ENCODE results near the gene C3orf22. TPM values are rescaled to one million over a fixed set of nuclear protein-coding genes. Genes with fewer than 3 reads are reported as not detected.

C3orf22 gene
- total and polyA plus RNA-seq, 9 of the 15 experiments (the other 6 are each of a cell fraction or from before 2014, with no cell fraction given), result not detected

GRCh38 chr3:126502656-126503055 lies 56.1 kb downstream of the C3orf22 start:
- no peaks in the 10 kb centered on the region for H3K36me3 ChIP-seq (ENCODE audit: control insufficient read depth, insufficient read depth, low read length)
- no peaks in the 10 kb centered on the region for H3K9me3 ChIP-seq (replicated peaks; ENCODE audit: control insufficient read depth, insufficient read depth, low read depth, low read length)
- no peaks in the 10 kb centered on the region for H3K4me1 ChIP-seq (replicated peaks in 1 of 2; ENCODE audit: control insufficient read depth in 2 of 2, insufficient read depth in 2 of 2, low read length in 2 of 2)
- no peaks in the 10 kb centered on the region for H4K20me1 ChIP-seq (replicated peaks; ENCODE audit: control insufficient read depth, insufficient read depth, low read length)
- ChIA-PET POLR2A (no interaction called here), CTCF (ENCODE audit: low intra/inter-chr PET ratio) (no interaction called here)
- no peak for TF ChIP-seq ETV6 (IDR thresholded peaks at IDR 0.05; ENCODE audit: borderline replicate concordance in 1 of 2, low read depth in 2 of 2, low read length in 1 of 2)
- no peak for TF ChIP-seq ETV6 (CRISPR knock-in tag; IDR thresholded peaks at IDR 0.05; ENCODE audit: borderline replicate concordance)
- no peak overlapping the region for H3K4me2 ChIP-seq (ENCODE audit: insufficient read depth, low read length)
- DNase-seq (ENCODE audit: extremely low read depth in 1 of 4, low spot score in 3 of 4) (no peak), ATAC-seq (no peak), FAIRE-seq (no peak)
- no peak overlapping the region for H3K9ac ChIP-seq (ENCODE audit: insufficient read depth in 1 of 2, low read depth in 2 of 2, low read length in 2 of 2)
- H3K9me1 ChIP-seq (ENCODE audit: control insufficient read depth, insufficient read depth, low read length), result no peaks in the 10 kb centered on the region
- H3K4me3 ChIP-seq, result no peak overlapping the region
- intact Hi-C loops (cut with micrococcal nuclease), result no loop called here
- WGBS (ENCODE audit: insufficient coverage, low coverage, missing lambda C conversion rate), result 0% methylated on average over 1 of the region's 1 CpG
- H3K27me3 ChIP-seq (ENCODE audit: control insufficient read depth in 2 of 2, insufficient read depth in 2 of 2, low read length in 2 of 2), result peaks cover 3 to 21% of the 10 kb centered on the region in 2 experiments; a peak in 3 of 5 replicates
- H3K27ac ChIP-seq (ENCODE audit: extremely low read depth, low read depth, low read length), result no peak overlapping the region
- in situ Hi-C loops (cut with MboI), result no loop called here
- H3K79me2 ChIP-seq (ENCODE audit: control insufficient read depth, insufficient read depth, low read length), result no peaks in the 10 kb centered on the region
- no peak overlapping the region for H2AFZ ChIP-seq (ENCODE audit: low read depth, low read length)
- no TSS peak for BruUV-seq (replicated peaks)

- no peaks in the 10 kb centered on the region for H3K4me1 ChIP-seq (replicated peaks in 1 of 2; ENCODE audit: control insufficient read depth in 2 of 2, insufficient read depth in 2 of 2, low read length in 2 of 2)
- H3K79me2 ChIP-seq (ENCODE audit: control insufficient read depth, insufficient read depth, low read length), result no peaks in the 10 kb centered on the region
- FAIRE-seq, result no peak
- no peaks in the 10 kb centered on the region for H3K36me3 ChIP-seq (ENCODE audit: control insufficient read depth, insufficient read depth, low read length)
- BruUV-seq (replicated peaks), result no TSS peak
- H3K4me3 ChIP-seq, result no peak overlapping the region
- H3K4me2 ChIP-seq (ENCODE audit: insufficient read depth, low read length), result no peak overlapping the region
- DNase-seq (ENCODE audit: extremely low read depth in 1 of 4, low spot score in 3 of 4), result no peak
- peaks cover 3 to 25% of the 10 kb centered on the region in 2 experiments; a peak in 3 of 5 replicates for H3K27me3 ChIP-seq (ENCODE audit: control insufficient read depth in 2 of 2, insufficient read depth in 2 of 2, low read length in 2 of 2)
- H3K9ac ChIP-seq (ENCODE audit: insufficient read depth in 1 of 2, low read depth in 2 of 2, low read length in 2 of 2), result no peak overlapping the region
- ChIA-PET CTCF (ENCODE audit: low intra/inter-chr PET ratio) (no interaction called here), POLR2A (no interaction called here)
- WGBS (ENCODE audit: insufficient coverage, low coverage, missing lambda C conversion rate), result 12% methylated on average over 7 of the region's 7 CpGs
- intact Hi-C loops (cut with micrococcal nuclease), result no loop called here
- in situ Hi-C loops (cut with MboI), result no loop called here
- no peak for ATAC-seq
- no peaks in the 10 kb centered on the region for H3K9me1 ChIP-seq (ENCODE audit: control insufficient read depth, insufficient read depth, low read length)
- H3K9me3 ChIP-seq (replicated peaks; ENCODE audit: control insufficient read depth, insufficient read depth, low read depth, low read length), result no peaks in the 10 kb centered on the region
- no peaks in the 10 kb centered on the region for H4K20me1 ChIP-seq (replicated peaks; ENCODE audit: control insufficient read depth, insufficient read depth, low read length)
- H3K27ac ChIP-seq (ENCODE audit: extremely low read depth, low read depth, low read length), result no peak overlapping the region
- no peak overlapping the region for H2AFZ ChIP-seq (ENCODE audit: low read depth, low read length)
- TF ChIP-seq PCBP1 (IDR thresholded peaks at IDR 0.05; ENCODE audit: low read depth, low read length, poor library complexity, severe bottlenecking), result no peak
- TF ChIP-seq POLR2AphosphoS5 (IDR thresholded peaks at IDR 0.05; ENCODE audit: control insufficient read depth, insufficient read depth, low read depth, low read length), result no peak
- no peak for TF ChIP-seq HDAC1 (IDR thresholded peaks at IDR 0.05)
- no peak for TF ChIP-seq ZNF282 (CRISPR knock-in tag; IDR thresholded peaks at IDR 0.05)
- no peak for TF ChIP-seq POLR2A (conservative IDR thresholded peaks at IDR 0.05)
- TF ChIP-seq ZNF583 (CRISPR knock-in tag; IDR thresholded peaks at IDR 0.05), result no peak
- no peak for TF ChIP-seq TEAD1 (CRISPR knock-in tag; IDR thresholded peaks at IDR 0.05)
- no peak for TF ChIP-seq ZNF23 (CRISPR knock-in tag; IDR thresholded peaks at IDR 0.05)
- no peak for TF ChIP-seq EZH2 (IDR thresholded peaks at IDR 0.05; ENCODE audit: borderline replicate concordance, low read depth, low read length)
- no peak for TF ChIP-seq ARID4B (CRISPR knock-in tag; IDR thresholded peaks at IDR 0.05)
- no peak for TF ChIP-seq PHB2 (IDR thresholded peaks at IDR 0.05; ENCODE audit: low read depth)
- no peak for TF ChIP-seq NR2F6 (CRISPR knock-in tag; IDR thresholded peaks at IDR 0.05)
- no peak for TF ChIP-seq BRD4 (IDR thresholded peaks at IDR 0.05)
Measured at GRCh38 chr3:126501736-126502135, 57.0 kb downstream of the C3orf22 start.

Measured in K562 (cell line).